Midbrain (tissue), 1 donor: ENCODE data around the gene GGA1.
A peak's percentile ranks its signal among the peaks of the same experiment; 100 is the strongest.
"Not testable (repeated sequence)": the region's sequence is repeated elsewhere in the genome, so short reads cannot be mapped to it uniquely, and the experiment has no call there.

Source experiments
- DNase-seq: peaks from one replicate; lab custom pipeline; 2025; lab: John Stamatoyannopoulos, UW

The GGA1 gene

GRCh38 chr22:37570661-37570976, 38.0 kb upstream of the GGA1 start:
- no peak for DNase-seq

- DNase-seq: no peak
These were observed 37.2 kb upstream of the GGA1 start for GRCh38 chr22:37571258-37571991.

GRCh38 chr22:37571992-37572373, 36.7 kb upstream of the GGA1 start:
- DNase-seq: no peak

GRCh38 chr22:37575490-37576003, 33.1 kb upstream of the GGA1 start:
- DNase-seq: no peak

GRCh38 chr22:37578002-37578401, 30.6 kb upstream of the GGA1 start:
- DNase-seq: no peak

- peak; percentile 61 for DNase-seq
These were observed 27.1 kb upstream of the GGA1 start for GRCh38 chr22:37581504-37581903.

- DNase-seq: no peak
These were observed 26.1 kb upstream of the GGA1 start for GRCh38 chr22:37582526-37582925.

GRCh38 chr22:37588546-37589215, 20.0 kb upstream of the GGA1 start:
- DNase-seq: no peak

- DNase-seq: no peak
These were observed 19.0 kb upstream of the GGA1 start for GRCh38 chr22:37589636-37590035.

- not testable (repeated sequence) for DNase-seq
These were observed 17.6 kb upstream of the GGA1 start for GRCh38 chr22:37591081-37591480.

GRCh38 chr22:37591823-37592404, 16.7 kb upstream of the GGA1 start:
- DNase-seq: no peak

- DNase-seq: no peak
These were observed 14.4 kb upstream of the GGA1 start for GRCh38 chr22:37594237-37594636.

GRCh38 chr22:37599153-37599552, 9.5 kb upstream of the GGA1 start:
- no peak for DNase-seq

GRCh38 chr22:37601203-37601539, 7.5 kb upstream of the GGA1 start:
- DNase-seq: no peak

- no peak for DNase-seq
These were observed 6.8 kb upstream of the GGA1 start for GRCh38 chr22:37601540-37602442.

GRCh38 chr22:37602546-37603277, 5.9 kb upstream of the GGA1 start:
- DNase-seq: not testable (repeated sequence)

GRCh38 chr22:37604074-37604473, 4.6 kb upstream of the GGA1 start:
- no peak for DNase-seq

- no peak for DNase-seq
These were observed 3.8 kb upstream of the GGA1 start for GRCh38 chr22:37604875-37605274.

- DNase-seq: peak; percentile 85
These were observed 1.4 kb upstream of the GGA1 start for GRCh38 chr22:37607010-37607934.

- DNase-seq: no peak
These were observed 628 bp upstream of the GGA1 start for GRCh38 chr22:37607935-37608476.
